Fibroblast of villous mesenchyme (primary cell): ENCODE measurements around the gene CSTF1. TPM values are rescaled to one million over a fixed set of nuclear protein-coding genes. Genes with fewer than 3 reads are reported as not detected.

Source experiments
- DNase-seq: peaks from one replicate; pipeline ENCODE4 v3.0.0-alpha.2; 2010; ENCODE audit warnings: low read depth
- H3K4me3 ChIP-seq: 2 replicates; pipeline ENCODE4 v1.5.1; 2011; ENCODE audit warnings: low read depth, mild to moderate bottlenecking, low read length
- CTCF ChIP-seq: IDR thresholded peaks from 2 replicates; pipeline ENCODE4 v1.5.1; 2012; ENCODE audit warnings: low read depth, mild to moderate bottlenecking, low read length; ENCODE audit not compliant: insufficient read depth
- total RNA-seq: library from RNA; depleted of rRNA; stranded (reverse); fragments of >200 nt; gene quantifications from 2 replicates; pipeline ENCODE4 v1.2.3, GENCODE V29; 2012

CSTF1 gene
- total RNA-seq, 1 donor: 40.6 TPM

- no peak for TF ChIP-seq CTCF
- H3K4me3 ChIP-seq: no peak overlapping the region
- DNase-seq: no peak
These were observed 43.7 kb upstream of the CSTF1 start for GRCh38 chr20:56348746-56349145.

DNA sequence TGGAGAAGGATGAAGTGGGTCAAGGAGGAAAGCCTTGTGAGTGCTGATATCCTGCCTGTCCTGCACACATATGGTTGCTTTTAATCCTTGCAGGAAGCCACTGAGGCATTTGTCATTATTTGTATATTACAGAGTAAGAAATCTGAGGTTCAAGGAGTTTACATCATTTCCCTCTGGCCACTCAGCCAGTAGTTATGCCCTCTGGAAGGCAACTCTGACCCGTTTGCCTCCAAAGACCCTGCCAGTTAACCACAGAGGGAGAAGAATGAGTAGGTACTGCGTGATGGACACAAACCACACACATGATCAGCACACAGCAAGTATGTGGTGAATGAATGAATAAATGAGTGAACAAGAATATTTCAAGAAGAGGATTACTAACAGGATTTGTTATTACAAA, 41.6 kb upstream of the CSTF1 start:
- no peak for DNase-seq
- H3K4me3 ChIP-seq: no peak overlapping the region
- no peak for TF ChIP-seq CTCF

- no peak for DNase-seq
- TF ChIP-seq CTCF: no peak
- no peak overlapping the region for H3K4me3 ChIP-seq
These were observed 39.9 kb upstream of the CSTF1 start for GRCh38 chr20:56352345-56353055.

- no peak for TF ChIP-seq CTCF
- H3K4me3 ChIP-seq: no peak overlapping the region
- DNase-seq: no peak
These were observed 39.1 kb upstream of the CSTF1 start for GRCh38 chr20:56353356-56353755.

DNA sequence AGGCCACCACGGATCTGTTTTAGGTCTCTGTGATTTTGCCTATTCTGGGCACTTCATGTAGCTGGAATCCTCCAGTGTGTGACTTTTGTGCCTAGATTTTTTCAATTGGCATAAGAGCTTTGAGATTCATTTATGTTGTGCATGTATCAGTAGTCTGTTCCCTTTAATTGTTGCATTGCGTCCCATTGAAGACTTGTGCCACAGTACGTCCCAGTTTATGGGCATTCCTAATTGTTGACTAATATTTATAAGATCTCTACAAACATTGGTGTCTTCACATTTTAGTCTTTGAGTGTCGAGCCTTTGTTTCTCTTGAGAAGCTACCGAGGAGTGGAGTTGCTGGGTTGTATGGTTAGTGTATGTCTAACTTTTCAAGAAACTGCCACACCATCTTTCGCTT, 34.4 kb upstream of the CSTF1 start:
- peak overlapping the region; percentile 52 for H3K4me3 ChIP-seq
- peak; percentile 39 for DNase-seq
- no peak for TF ChIP-seq CTCF

DNA sequence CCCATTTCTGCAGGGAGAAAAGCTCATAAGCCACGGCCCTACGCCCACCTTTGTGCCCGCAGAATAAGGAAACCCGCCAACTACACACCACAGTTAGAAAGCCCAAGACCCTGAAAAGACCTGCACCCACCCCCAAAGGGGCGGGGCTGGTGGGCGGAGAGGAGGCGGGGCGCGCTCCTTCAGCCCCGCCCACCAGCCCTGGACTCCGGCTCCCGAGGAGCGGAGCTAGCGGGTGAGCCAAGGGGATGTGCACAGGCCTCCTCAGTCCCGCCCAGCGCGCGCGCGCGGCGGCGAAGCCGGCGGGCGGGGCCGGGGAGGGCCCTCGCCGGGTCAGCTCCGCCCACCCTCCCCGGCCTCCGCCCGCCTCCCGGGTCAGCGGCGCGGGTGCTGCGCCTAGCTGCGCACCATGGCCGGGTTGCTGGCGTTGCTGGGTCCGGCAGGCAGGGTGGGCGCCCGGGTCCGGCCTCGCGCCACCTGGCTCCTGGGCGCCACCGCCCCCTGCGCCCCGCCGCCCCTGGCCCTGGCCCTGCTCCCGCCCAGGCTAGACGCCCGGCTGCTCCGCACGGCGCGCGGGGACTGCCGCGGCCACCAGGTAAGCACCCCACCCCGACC, 33.7 kb upstream of the CSTF1 start, which contains the start of gene FAM210B:
Gene FAM210B, plus strand, starts transcription at position 375 of the 612 bp plus-strand sequence. Its CDS starts 32 bp downstream, at position 407.
- peak; percentile 89 for DNase-seq
- TF ChIP-seq CTCF: no peak
- H3K4me3 ChIP-seq: peak within 1 kb of the TSS; percentile 83
